HG03432 (cell line): ENCODE data around the gene SPTBN1.
A peak's percentile ranks its signal among the peaks of the same experiment; 100 is the strongest.

Source experiments
- ATAC-seq: cut with Tn5 transposase; IDR thresholded peaks from one replicate; pipeline ENCODE4 v1.9.1; 2021; ENCODE audit warnings: mild to moderate bottlenecking, moderate library complexity; ENCODE audit not compliant: unreplicated experiment

Gene SPTBN1

DNA sequence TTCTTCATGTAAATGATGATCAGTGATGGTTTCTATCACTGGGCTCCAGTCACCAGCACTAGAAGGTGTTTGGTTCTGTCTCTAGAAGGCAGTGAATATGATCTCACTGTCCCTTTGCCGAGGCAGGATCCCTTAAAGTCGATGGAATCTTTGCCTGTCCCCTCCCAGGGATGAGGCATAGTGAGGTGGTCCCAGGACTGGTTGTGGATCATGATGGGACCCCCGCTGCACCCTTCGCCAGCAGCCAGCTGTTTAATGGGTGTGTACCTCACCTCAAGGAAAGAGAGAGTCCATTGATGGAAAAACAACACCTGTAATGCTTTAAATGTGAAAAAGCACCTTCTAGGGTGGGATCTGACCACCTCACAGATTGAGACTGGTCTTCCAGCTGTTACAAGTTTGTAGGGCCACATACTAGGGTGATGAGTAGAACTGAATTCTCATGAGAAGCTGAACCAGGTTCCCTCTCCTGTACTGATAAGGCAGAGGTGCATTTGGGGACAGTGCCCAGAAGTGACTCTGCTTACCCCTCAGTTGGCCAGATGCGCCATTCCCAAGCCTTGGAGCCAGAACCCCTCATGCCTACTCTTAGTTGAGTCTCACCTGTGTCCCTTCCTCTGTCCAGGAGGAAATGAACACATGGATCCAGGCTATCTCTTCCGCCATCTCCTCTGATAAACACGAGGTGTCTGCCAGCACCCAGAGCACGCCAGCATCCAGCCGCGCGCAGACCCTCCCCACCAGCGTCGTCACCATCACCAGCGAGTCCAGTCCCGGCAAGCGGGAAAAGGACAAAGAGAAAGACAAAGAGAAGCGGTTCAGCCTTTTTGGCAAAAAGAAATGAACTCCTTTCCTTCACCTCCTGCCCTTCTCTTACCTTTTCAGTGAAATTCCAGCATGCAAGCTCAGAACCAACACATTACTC is 211.9 kb downstream of the SPTBN1 start:
- no peak for ATAC-seq

DNA sequence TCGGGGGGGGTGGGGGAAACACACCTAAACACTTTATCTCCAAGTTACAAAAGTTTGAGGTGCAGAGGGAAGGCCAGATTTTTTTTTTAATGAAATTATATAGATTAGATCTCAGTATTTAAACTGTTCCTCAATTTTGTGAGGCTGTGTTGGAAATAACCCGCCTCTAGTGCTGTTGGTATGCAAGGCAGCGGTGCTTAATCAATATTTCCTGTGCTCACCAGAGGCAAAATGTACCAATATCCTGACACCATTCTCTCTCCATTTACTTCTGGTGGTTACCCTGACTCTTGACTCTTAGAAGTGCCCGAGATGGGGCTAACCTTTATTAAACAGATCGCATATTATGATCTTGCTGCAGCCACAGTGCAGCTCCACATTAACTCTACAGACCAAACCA is 212.6 kb downstream of the SPTBN1 start:
- no peak for ATAC-seq

DNA sequence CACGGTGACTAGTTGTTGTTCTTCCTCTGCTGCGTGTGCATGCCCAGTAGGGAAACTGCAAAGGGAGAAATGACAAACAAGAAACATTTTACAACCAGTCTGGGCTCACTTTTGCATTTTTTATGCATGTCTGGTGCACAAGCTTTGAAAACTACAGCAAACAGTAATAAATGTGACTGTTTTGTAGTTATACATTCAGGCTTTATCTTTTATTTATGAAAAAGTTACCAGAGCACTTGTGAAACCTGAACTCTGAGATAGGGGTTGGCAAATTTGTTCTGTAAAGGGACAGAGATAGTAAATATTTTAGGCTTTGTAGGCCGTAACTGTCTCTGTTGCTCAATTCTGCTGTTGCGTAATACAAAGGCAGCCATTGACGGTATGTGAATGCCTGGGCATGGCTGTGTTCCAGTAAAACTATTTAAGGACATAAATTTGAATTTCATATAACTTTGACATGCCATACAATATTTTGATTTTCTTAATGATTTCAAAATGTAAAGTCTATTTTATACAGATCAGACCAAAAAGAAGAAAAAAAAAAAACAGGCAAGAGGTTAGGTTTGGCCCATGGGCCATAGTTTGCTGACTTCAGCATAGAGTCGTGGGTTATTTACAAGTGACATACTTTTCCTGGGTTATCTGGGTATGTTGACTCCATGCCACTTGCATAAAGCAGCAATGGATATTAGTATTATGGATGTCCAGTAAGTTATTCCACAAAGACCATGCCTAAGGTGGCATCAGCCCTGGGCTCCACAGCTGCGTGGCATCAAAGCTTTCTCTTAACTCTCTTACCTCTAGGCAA is 213.8 kb downstream of the SPTBN1 start:
- no peak for ATAC-seq

DNA sequence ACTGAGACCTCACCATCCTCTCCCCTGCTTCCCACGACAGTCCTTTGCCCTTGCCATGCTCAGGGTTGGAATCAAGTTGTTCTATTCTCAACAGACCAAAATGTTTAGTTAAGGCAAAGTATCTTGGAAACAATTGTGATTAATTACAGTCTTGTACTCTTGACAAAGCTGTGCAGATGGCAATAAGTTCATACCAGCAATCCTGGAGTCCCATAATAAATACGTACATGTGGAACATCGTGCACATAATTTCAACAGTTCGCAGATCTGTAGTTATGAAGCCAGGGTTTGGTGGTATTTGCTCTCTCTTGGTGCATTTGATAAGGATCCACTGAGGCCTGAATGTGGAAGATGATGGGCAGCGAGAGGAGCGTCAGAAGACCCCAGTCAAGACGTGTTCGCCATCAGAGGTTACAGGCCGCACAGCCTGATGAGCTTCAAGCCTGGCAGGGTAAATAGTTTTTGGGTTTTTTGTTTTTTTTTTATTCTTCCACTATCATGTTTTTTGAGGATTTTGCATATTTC is 214.4 kb downstream of the SPTBN1 start:
- ATAC-seq, result no peak

DNA sequence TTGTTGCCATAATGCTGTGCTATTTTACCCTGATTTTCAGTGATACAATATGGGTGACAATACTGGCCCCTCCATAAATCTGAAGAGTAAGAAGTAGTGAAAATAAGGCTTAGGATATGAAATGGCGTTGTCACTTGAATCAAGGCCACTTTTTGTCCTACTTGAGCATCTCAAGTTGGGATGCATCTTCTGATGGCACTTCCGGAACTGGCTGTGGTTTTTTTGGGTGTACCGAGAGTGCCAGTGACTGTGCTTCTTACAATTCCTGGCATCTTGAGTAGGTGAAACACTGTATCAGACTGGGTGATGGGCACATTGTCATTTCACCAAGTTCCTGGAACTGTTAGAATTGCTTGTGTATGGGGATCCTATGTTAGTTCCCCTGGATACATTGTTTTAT is 214.9 kb downstream of the SPTBN1 start:
- ATAC-seq, result no peak

DNA sequence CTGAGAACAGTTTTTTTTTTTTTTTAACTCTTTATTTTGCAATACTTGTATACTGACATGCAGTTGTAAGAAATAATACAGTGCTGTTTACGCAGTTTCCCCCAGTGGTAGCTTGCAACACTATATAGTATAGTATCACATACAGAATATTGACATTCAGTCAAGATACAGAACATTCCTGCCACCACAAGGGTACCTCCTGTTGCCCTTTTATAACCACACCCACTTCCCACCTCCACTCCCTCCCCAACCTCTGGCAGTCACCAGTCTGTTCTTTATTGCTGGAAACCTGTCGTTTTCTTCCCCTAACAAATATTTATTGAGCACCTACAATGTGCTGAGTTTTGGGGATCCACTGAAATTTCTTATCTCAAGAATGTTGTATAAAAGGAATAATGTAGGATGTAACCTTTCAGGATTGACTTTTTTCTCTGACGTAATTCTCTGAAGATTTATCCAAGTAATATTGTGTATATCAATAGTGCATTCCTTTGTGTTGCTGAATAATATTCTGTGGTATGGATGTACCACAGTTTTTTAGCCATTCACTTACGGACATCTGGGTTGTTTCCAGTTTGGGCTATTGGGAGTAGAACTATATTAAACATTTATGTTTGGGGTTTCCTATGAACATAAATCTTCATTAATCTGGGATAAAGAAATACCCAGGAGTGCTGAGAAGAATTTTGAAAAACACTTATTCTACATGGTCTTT is 215.9 kb downstream of the SPTBN1 start:
- no peak for ATAC-seq

DNA sequence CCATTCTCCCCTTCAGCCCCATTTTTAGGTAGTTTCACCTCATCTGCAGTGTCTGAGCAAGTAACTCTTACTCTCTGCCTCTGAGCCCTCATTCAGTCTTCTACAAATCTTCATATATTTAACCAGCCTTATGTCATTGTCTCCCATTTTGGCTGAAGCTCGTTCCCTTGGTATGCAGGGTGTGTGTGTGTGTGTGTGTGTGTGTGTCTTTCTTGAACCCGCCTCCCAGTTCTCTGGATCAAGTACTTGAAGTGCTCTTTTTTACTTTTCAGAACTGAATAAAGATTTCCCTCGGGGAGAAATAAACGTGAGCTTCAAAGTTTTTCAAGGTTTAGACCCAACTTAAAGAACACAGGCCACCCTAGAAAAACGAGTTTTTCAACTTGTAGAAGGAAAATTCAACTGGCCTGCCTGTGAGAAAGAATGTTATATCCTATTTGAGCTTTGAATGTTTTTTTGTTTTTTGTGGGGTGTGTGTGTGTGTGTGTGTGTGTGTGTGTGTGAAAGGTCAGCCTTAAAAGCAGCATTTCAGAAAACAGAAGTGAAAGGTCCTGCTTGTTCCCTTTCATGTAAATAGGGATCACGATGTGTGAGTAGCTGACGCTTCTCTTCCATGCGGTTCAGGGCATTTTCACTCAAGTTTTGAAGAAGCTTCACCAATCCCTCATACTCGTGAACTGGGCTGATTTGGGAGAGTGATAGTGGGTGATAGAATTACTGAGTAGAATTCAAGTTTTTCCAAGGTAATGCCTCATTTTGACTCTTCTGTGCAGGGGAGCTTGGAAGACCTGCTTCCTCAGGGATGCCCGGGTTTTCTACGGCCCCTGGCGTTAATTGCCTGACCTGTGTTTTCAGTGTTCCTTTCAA is 216.7 kb downstream of the SPTBN1 start:
- ATAC-seq, result peak; percentile 69

DNA sequence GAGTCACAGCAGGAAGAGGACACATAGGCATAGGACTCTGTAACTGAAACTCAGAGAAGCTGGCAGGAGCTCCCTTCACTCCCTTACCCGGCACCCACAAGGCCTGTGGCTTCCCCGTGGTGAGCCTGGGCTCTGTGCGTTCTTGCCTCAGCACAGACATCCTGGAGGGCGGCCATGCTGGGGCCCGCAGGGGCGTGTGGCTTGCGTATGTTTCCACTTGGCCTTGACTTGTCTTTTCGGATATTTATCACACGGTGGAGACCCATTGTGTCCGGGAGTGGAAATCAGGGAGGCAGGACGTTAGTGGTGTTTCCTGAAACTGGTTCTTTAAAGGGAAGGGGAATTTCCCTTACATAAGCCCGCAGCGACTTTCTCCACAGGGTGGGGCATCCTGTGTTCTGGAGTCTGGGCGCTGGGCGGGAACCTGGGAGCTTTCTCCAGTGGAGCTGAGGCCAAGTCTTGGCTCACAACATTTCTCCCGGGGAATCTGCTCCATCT is 217.4 kb downstream of the SPTBN1 start:
- ATAC-seq, result peak; percentile 49

DNA sequence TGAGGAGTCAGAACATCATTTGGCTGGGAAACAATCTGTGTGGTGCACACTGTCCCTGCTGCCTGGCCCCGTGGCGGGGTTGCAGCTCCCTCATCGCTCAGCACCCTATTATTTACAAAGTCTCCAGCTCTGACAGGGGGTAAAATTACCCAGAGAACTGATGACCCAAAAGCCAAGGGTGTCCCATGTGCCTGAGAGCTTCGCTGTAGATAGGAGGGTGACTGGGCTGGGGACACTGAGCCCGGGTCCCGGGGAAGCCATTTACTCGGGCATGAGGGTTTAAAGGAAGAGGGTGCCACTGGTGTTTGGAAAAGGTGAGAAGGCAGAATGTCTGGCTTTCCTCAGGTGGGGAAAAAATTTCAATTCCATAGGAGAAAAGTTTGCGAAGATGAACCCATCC is 219.2 kb downstream of the SPTBN1 start:
- no peak for ATAC-seq

DNA sequence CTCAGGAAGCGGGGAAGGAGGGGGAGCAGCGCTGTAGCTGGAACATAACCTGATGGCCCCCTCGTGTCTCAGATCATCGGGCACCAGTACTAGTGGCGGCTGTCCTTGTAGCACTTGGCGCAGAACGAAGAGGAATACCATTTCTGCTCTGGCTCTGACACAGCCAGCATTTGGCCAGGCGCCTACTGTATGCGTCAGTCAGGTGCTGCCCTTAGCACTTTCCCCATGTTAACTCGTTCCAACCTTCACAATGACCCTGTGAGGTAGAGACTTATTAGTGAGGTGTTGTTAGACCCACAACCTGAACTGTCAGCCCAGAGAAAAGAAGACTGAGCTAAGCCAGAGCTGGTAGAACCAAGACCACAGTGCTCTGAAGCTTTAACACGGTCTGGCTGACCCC is 219.6 kb downstream of the SPTBN1 start:
- ATAC-seq, result no peak

DNA sequence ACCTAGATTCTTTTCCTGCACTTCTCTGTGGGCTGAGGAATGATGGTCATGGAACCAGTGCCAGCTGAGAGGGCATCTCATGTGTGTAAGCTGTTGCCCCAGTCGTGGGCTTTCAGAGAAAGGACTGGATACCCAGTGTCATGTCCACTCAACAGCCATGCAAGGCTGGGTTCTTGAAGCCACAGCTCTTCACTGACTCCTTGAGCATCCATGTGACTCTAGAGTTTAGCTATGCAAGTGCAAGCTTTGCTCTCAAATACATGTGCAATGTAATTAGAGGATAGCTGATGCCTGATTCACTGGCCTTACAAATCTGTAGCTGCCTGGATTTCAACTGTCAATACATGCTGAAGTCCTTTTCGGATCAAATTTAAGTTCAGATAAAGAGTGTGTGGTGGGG is 220.5 kb downstream of the SPTBN1 start:
- ATAC-seq, result no peak

DNA sequence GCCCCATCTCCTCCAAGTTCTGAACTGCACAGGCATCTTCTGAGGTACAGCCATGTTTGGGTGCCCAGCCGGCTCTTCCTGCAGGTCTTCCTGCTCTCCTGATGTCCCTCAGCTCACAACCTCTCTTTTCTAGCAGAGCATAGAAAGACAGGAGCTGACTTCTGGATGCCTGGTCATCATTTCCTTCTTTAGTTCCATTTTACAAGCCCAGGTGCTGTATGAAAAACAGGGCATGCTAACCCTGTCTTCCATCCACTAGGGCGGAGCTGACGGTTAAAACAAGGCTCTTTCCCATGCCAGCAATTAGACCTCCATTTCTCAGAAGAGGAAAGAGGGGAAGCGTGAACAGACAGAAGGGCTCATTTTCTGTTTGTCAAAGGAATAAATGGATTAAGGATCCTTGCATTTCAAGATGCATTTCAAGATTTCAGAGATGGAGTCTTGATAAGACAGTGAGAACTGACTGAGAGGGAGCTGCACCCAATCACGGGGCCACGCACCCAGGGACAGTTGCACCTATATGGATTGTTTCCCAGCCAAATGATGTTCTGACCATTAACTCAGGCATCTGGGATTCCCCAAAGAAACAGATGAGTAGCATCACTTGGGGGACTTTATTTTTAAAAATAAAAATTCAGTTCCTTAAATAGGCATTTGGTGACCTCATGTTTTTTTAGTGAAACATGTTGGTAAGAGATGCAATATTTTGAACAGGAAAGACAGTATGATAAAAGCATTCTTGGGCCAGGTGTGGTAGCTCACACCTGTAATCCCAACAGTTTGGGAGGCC is 221.5 kb downstream of the SPTBN1 start:
- no peak for ATAC-seq

DNA sequence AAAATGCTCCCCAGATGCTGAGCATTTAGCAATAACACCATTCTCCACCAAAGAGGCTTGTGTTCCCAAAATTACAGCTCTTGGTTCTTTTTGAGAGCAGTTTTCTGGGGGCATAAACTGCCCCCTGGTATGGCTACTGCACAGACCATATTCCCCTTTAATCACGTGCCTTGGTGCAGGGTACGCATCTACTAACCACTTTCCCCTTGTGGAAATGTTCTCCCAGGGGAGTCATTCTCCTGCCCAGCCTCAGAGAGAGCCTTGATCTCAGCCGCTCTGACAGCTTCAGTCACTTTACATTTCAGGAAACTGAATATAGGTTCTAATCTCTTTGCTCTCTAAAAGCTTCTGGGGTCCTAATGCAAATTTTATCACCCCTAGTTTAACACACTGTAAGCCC is 222.6 kb downstream of the SPTBN1 start:
- ATAC-seq, result no peak

DNA sequence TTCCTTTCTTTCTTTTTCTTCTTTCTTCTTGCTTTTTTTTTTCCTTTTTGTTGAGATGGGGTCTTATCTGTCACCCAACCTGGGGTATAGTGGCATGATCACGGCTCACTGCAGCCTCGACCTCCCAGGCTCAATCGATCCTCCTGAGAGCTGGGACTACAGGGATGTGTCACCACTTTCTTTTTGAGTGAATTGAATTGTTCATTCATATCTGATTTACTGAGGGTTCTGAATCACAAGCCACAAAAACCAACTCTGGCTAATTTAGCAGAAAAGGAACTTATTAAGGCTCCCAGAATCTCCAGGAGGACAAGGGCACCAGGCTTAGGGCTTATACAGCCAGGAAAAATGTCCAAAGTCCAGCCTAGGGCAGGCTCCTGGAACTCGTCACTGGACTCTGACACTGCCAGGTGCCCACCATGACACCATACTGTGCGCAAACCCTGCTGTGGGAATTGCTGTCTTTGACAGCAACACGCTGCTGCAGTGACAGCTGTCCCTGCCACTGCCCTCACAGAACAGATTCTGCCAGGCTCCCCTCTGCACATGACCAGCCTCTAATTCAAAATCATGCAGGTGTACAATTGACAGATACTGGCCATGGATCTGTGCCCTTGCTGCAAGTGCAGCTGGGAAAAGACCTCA is 224.4 kb downstream of the SPTBN1 start:
- ATAC-seq, result peak; percentile 83

DNA sequence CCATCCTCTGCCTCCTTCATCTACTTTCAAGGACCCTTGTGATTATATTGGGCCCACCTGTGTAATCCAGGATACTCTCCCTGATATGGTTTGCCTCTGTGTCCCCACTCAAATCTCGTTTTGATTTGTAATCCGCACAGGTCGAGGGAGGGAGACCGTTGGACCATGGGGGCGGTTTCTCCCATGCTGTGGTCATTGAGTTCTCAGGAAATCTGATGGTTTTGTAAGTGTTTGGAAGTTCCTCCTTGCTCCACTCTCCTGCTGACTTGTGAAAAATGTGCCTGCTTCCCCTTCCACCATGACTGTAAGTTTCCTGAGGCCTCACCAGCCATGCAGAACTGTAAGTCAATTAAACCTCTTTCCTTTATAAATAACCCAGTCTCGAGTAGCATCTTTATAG is 225.3 kb downstream of the SPTBN1 start:
- no peak for ATAC-seq

DNA sequence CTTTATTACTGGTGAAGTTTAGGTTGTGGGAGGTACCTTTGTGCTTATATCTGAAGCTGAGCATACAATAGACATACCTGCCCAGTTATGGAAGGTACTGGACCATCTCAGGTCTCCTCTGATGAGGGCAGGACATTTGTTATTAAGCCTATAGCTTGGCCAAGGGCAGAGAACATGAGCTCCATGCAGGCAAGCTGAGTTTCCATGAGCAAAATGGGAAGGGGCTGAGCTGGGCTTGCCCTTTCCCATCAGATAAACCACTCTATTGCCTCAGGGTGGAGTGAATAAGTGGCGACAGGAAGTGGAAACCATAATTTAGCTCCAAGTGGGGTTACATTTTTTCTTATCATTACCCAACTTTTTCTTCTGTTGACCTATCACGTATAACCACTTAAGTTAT is 227.5 kb downstream of the SPTBN1 start:
- ATAC-seq, result no peak

DNA sequence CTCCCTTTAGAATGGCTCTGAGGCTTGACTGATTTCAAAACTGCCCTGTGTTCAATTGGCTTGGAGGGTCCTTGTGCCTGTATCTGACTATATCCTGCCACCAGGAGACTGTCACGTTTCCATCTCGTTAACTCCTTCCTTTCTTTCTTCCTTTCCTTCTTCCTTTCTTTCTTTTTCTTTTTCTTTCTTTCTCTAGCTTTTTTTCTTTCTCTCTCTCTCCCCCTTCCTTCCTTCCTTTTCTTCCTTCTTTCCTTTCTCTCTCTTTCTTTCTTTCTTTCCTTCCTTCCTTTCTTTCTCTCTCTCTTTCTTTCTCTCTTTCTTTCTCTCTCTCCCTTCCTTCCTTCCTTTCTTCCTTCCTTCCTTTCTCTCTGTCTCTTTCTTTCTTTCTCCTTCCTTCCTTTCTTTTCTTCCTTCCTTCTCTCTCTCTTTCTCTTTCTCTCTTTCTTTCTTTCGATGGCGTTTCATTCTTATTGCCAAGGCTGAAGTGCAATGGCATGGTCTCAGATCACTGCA is 229.2 kb downstream of the SPTBN1 start:
- ATAC-seq, result no peak

DNA sequence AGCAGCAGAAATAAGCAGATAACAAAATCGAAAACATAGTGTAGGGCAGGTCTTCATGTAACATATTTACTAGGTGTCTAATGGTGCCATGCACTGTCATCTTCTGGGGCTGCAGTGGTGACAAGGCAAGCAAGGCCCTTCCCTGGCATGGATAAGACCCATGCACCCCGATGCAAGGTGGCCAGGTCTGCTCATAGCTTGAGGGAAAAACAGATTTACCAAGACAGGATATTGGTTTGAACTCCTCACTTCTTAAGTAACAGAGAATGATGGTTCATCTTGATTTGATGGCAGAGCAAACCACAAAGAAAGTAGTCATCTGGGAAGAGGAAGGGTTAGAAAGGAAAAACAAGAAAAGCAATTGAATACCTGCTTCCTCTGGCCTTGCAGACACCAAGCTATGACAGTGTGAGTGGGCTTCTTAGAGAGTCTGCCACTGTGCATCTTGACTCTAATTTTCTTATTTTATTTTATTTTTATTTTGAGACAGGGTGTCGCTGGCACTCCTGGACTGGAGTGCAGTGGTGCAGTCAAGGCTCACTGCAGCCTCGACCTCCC is 231.5 kb downstream of the SPTBN1 start:
- no peak for ATAC-seq
